DOHH2 (cell line): ENCODE results near the gene TTLL7.

Experiments used
- H3F3A ChIP-seq: fragments of 200-600 bp; sonication (generic), shearing (Covaris generic); 2 replicates; pipeline ENCODE4 v1.6.0; 2016; ENCODE audit warnings: antibody characterized with exemption, mild to moderate bottlenecking; ENCODE audit not compliant: control insufficient read depth, insufficient read depth
- H3K27ac ChIP-seq: fragments of 200-600 bp; sonication (generic); 2 replicates; pipeline ENCODE4 v1.5.1; 2014; ENCODE audit warnings: low read depth, mild to moderate bottlenecking, low read length, moderate library complexity
- H3K27me3 ChIP-seq: fragments of 200-600 bp; sonication (generic); 2 replicates; pipeline ENCODE4 v1.6.1; 2014; ENCODE audit warnings: mild to moderate bottlenecking, low read length, mixed read lengths; ENCODE audit not compliant: control insufficient read depth
- H3K36me3 ChIP-seq: fragments of 200-600 bp; sonication (generic); 2 replicates; pipeline ENCODE4 v1.6.1; 2014; ENCODE audit warnings: mild to moderate bottlenecking, low read length, moderate library complexity, mixed read lengths; ENCODE audit not compliant: control insufficient read depth
- H3K4me1 ChIP-seq: fragments of 200-600 bp; sonication (generic); 2 replicates; pipeline ENCODE4 v1.6.1; 2014; ENCODE audit warnings: mild to moderate bottlenecking, low read length, mixed read lengths; ENCODE audit not compliant: control insufficient read depth
- H3K4me2 ChIP-seq: fragments of 200-600 bp; sonication (generic); 2 replicates; pipeline ENCODE4 v1.6.0; 2014; ENCODE audit warnings: mild to moderate bottlenecking, low read length, moderate library complexity
- H3K4me3 ChIP-seq: fragments of 200-600 bp; sonication (generic); 2 replicates; pipeline ENCODE4 v1.5.1; 2014; ENCODE audit warnings: mild to moderate bottlenecking, low read length, mixed read lengths
- H3K79me2 ChIP-seq: fragments of 200-600 bp; sonication (generic); 2 replicates; pipeline ENCODE4 v1.6.1; 2014; ENCODE audit warnings: mild to moderate bottlenecking, low read length, mixed read lengths; ENCODE audit not compliant: control insufficient read depth
- H3K9me2 ChIP-seq: fragments of 200-600 bp; sonication (generic); replicated peaks from 2 replicates; pipeline ENCODE4 v1.6.1; 2014; ENCODE audit warnings: mild to moderate bottlenecking, low read length, mixed read lengths; ENCODE audit not compliant: control insufficient read depth
- H3K9me3 ChIP-seq: fragments of 200-600 bp; sonication (generic); 2 replicates; pipeline ENCODE4 v1.6.1; 2014; ENCODE audit warnings: antibody characterized with exemption, low read length, mixed read lengths; ENCODE audit not compliant: control insufficient read depth, insufficient read depth
- H4K20me1 ChIP-seq: fragments of 200-600 bp; sonication (generic); 2 replicates; pipeline ENCODE4 v1.6.0; 2014; ENCODE audit warnings: low read depth, mild to moderate bottlenecking, antibody characterized with exemption, low read length, moderate library complexity; ENCODE audit not compliant: control insufficient read depth, insufficient read depth
- EZH2phosphoT487 ChIP-seq: fragments of 200-600 bp; sonication (generic); IDR thresholded peaks from 2 replicates; pipeline ENCODE4 v1.6.1; 2017; ENCODE audit warnings: borderline replicate concordance, mild to moderate bottlenecking, antibody characterized with exemption, low read length, moderate library complexity, mixed read lengths
- TF ChIP-seq, protein P1 (sequence below): fragments of 200-600 bp; sonication (generic); IDR thresholded peaks from one replicate; pipeline ENCODE4 v1.5.1; 2014; ENCODE audit warnings: antibody characterized with exemption, mild to moderate bottlenecking, low read depth, low read length; ENCODE audit not compliant: poor library complexity, severe bottlenecking

The TTLL7 gene

GRCh38 chr1:83849191-83850061 lies 149.5 kb downstream of the TTLL7 start:
- Histone ChIP-seq H3K79me2 (no peaks in the 10 kb centered on the region), H3K27me3 (no peaks in the 10 kb centered on the region), H3K9me2 (no peaks in the 10 kb centered on the region), H3K4me2 (no peak overlapping the region), H3K36me3 (no peaks in the 10 kb centered on the region), H3K9me3 (no peaks in the 10 kb centered on the region), H4K20me1 (no peaks in the 10 kb centered on the region), H3K4me3 (no peak overlapping the region), H3K27ac (no peak overlapping the region), H3F3A (no peaks in the 10 kb centered on the region), H3K4me1 (no peaks in the 10 kb centered on the region)
- TF ChIP-seq, protein P1, sequence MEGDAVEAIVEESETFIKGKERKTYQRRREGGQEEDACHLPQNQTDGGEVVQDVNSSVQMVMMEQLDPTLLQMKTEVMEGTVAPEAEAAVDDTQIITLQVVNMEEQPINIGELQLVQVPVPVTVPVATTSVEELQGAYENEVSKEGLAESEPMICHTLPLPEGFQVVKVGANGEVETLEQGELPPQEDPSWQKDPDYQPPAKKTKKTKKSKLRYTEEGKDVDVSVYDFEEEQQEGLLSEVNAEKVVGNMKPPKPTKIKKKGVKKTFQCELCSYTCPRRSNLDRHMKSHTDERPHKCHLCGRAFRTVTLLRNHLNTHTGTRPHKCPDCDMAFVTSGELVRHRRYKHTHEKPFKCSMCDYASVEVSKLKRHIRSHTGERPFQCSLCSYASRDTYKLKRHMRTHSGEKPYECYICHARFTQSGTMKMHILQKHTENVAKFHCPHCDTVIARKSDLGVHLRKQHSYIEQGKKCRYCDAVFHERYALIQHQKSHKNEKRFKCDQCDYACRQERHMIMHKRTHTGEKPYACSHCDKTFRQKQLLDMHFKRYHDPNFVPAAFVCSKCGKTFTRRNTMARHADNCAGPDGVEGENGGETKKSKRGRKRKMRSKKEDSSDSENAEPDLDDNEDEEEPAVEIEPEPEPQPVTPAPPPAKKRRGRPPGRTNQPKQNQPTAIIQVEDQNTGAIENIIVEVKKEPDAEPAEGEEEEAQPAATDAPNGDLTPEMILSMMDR = no peak
- no peak for TF ChIP-seq EZH2phosphoT487

DNA sequence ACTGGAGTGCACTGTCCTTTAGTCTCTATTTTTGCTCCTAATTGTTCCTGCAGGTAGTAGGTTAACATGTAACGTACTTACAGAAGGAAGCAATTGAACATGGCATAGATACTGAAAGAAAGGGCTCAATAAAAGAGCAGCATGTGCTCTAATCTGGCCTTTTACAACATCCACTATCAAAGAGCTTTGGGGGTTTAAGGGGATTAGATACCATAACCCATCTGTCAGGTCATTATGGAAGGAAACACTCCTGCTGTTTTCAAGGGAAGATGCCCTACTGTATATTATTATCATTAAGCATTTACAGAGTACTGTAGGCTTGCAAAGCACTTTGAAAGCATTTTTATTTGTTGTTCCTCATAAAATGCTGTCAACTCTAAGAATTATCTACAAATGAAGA lies 152.8 kb downstream of the TTLL7 start:
- H3K27me3 ChIP-seq = no peaks in the 10 kb centered on the region
- H3K27ac ChIP-seq = no peak overlapping the region
- no peaks in the 10 kb centered on the region for H3F3A ChIP-seq
- no peaks in the 10 kb centered on the region for H3K4me1 ChIP-seq
- no peaks in the 10 kb centered on the region for H3K9me2 ChIP-seq
- no peaks in the 10 kb centered on the region for H3K79me2 ChIP-seq
- H3K36me3 ChIP-seq = no peaks in the 10 kb centered on the region
- TF ChIP-seq, protein P1 = no peak
- no peak for TF ChIP-seq EZH2phosphoT487
- H3K4me3 ChIP-seq = no peak overlapping the region
- no peaks in the 10 kb centered on the region for H4K20me1 ChIP-seq
- H3K4me2 ChIP-seq = no peak overlapping the region
- H3K9me3 ChIP-seq = no peaks in the 10 kb centered on the region

DNA sequence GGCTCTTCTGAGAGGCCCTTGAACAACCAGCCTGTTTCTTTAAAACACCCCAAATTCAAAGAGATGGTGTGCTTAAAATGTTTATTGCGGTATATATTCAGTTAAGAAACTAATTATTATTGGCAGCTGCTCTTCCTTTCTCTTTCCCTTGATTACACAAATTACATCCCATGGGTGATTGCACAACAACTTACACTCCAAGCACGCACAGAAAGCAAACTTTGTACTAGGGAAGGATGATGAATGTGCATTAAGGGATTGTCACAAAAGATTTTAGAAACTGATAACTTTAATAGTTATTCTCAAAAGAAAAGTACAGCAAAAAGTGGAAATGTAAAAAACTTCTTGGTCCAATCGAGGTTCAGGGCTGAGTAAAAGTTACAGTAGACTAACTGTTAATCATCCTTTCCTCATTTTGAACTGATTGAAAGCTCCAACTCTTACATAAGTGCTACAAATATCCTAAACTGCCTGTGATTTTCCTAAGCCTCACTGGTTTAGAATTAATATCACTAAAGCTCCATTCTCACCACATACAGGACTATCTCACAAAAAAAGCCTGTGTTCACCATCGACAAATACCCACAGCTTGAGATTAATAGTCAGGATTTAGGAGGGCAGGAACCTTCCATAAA lies 153.4 kb downstream of the TTLL7 start:
- H3K4me1 ChIP-seq = no peaks in the 10 kb centered on the region
- no peaks in the 10 kb centered on the region for H3K36me3 ChIP-seq
- H3K4me3 ChIP-seq = no peak overlapping the region
- no peaks in the 10 kb centered on the region for H3F3A ChIP-seq
- H3K4me2 ChIP-seq = no peak overlapping the region
- no peaks in the 10 kb centered on the region for H3K27me3 ChIP-seq
- H3K27ac ChIP-seq = no peak overlapping the region
- no peaks in the 10 kb centered on the region for H3K79me2 ChIP-seq
- TF ChIP-seq, protein P1 = no peak
- TF ChIP-seq EZH2phosphoT487 = no peak
- no peaks in the 10 kb centered on the region for H4K20me1 ChIP-seq
- no peaks in the 10 kb centered on the region for H3K9me3 ChIP-seq
- no peaks in the 10 kb centered on the region for H3K9me2 ChIP-seq
